Ectodermal cell (in vitro differentiated cells): Measurements from ENCODE around the gene TACC2.
"Not testable (repeated sequence)": the region's sequence is repeated elsewhere in the genome, so short reads cannot be mapped to it uniquely, and the experiment has no call there.

ENCODE experiments used
- H3K27ac ChIP-seq: 2 replicates; pipeline ENCODE4 v1.7.0; 2013; ENCODE audit warnings: mild to moderate bottlenecking, low read depth, low read length; ENCODE audit not compliant: insufficient read depth, poor library complexity, severe bottlenecking
- H3K27me3 ChIP-seq: 2 replicates; pipeline ENCODE4 v1.7.0; 2013; ENCODE audit warnings: mild to moderate bottlenecking, low read length; ENCODE audit not compliant: insufficient read depth, control insufficient read depth, poor library complexity, severe bottlenecking
- H3K36me3 ChIP-seq: one replicate; pipeline ENCODE4 v1.7.0; 2013; ENCODE audit warnings: low read length; ENCODE audit not compliant: control insufficient read depth, insufficient read depth
- H3K4me1 ChIP-seq: one replicate; pipeline ENCODE4 v1.7.0; 2013; ENCODE audit warnings: low read length; ENCODE audit not compliant: control insufficient read depth, insufficient read depth
- H3K4me3 ChIP-seq: 2 replicates; pipeline ENCODE4 v1.7.0; 2013; ENCODE audit warnings: low read depth, low read length, control low read depth; ENCODE audit not compliant: insufficient read depth
- H3K9me3 ChIP-seq: 2 replicates; pipeline ENCODE4 v1.7.0; 2013; ENCODE audit warnings: mild to moderate bottlenecking, low read length, moderate library complexity; ENCODE audit not compliant: control insufficient read depth
- WGBS, 2 experiments: methylation state at CpG; one replicate each; pipeline ENCODE4 v1.1.7; 2013; ENCODE audit warnings: missing lambda C conversion rate in 2 of 2; 5-methylcytosine and 5-hydroxymethylcytosine counted together

Gene TACC2

GRCh38 chr10:122057841-122058413, 69.0 kb downstream of the TACC2 start:
- no peaks in the 10 kb centered on the region for H3K36me3 ChIP-seq
- H3K4me1 ChIP-seq: no peaks in the 10 kb centered on the region
- H3K4me3 ChIP-seq: no peak overlapping the region
- no peak overlapping the region for H3K27ac ChIP-seq
- WGBS, 2 experiments: 82 to 84% methylated on average over 13 to 14 of the region's 14 CpGs
- H3K27me3 ChIP-seq: no peaks in the 10 kb centered on the region
- no peaks in the 10 kb centered on the region for H3K9me3 ChIP-seq

GRCh38 chr10:122060250-122060649, 71.3 kb downstream of the TACC2 start:
- peaks cover 5% of the 10 kb centered on the region for H3K4me1 ChIP-seq
- H3K36me3 ChIP-seq: no peaks in the 10 kb centered on the region
- H3K27ac ChIP-seq: no peak overlapping the region
- no peaks in the 10 kb centered on the region for H3K27me3 ChIP-seq
- no peaks in the 10 kb centered on the region for H3K9me3 ChIP-seq
- 91 to 92% methylated on average over 2 of the region's 2 CpGs for whole genome bisulfite sequencing, 2 experiments
- no peak overlapping the region for H3K4me3 ChIP-seq

- Histone ChIP-seq H3K4me3 (no peak overlapping the region), H3K27ac (no peak overlapping the region), H3K27me3 (no peaks in the 10 kb centered on the region), H3K4me1 (peaks cover 5% of the 10 kb centered on the region), H3K9me3 (no peaks in the 10 kb centered on the region), H3K36me3 (no peaks in the 10 kb centered on the region)
- 56 to 62% methylated on average over 13 of the region's 13 CpGs for WGBS, 2 experiments
These were observed 74.1 kb downstream of the TACC2 start for GRCh38 chr10:122062831-122063674.

- H3K27me3 ChIP-seq, H3K4me1 ChIP-seq, H3K36me3 ChIP-seq, H3K4me3 ChIP-seq, H3K9me3 ChIP-seq, H3K27ac ChIP-seq: not testable (repeated sequence)
- 95% methylated on average over 8 to 9 of the region's 9 CpGs for WGBS, 2 experiments
These were observed 77.5 kb downstream of the TACC2 start for GRCh38 chr10:122066337-122066939.

- WGBS, 2 experiments: 90 to 95% methylated on average over 12 of the region's 12 CpGs
- Histone ChIP-seq H3K9me3 (no peaks in the 10 kb centered on the region), H3K4me1 (no peaks in the 10 kb centered on the region), H3K4me3 (no peak overlapping the region), H3K27me3 (no peaks in the 10 kb centered on the region), H3K36me3 (no peaks in the 10 kb centered on the region), H3K27ac (no peak overlapping the region)
These were observed 79.9 kb downstream of the TACC2 start for GRCh38 chr10:122068844-122069243.

GRCh38 chr10:122072491-122072890, 83.5 kb downstream of the TACC2 start:
- Histone ChIP-seq H3K4me3 (no peak overlapping the region), H3K27me3 (no peaks in the 10 kb centered on the region), H3K36me3 (no peaks in the 10 kb centered on the region), H3K4me1 (peaks cover 5% of the 10 kb centered on the region), H3K27ac (no peak overlapping the region), H3K9me3 (no peaks in the 10 kb centered on the region)
- WGBS, 2 experiments: 93 to 96% methylated on average over 9 of the region's 9 CpGs

- Histone ChIP-seq H3K4me1 (peaks cover 6% of the 10 kb centered on the region), H3K27me3 (no peaks in the 10 kb centered on the region), H3K9me3 (no peaks in the 10 kb centered on the region), H3K4me3 (no peak overlapping the region), H3K36me3 (no peaks in the 10 kb centered on the region), H3K27ac (no peak overlapping the region)
- WGBS, 2 experiments: 91 to 95% methylated on average over 7 of the region's 7 CpGs
These were observed 84.5 kb downstream of the TACC2 start for GRCh38 chr10:122073508-122073907.

GRCh38 chr10:122075171-122075570, 86.2 kb downstream of the TACC2 start:
- Histone ChIP-seq H3K4me1 (peaks cover 6% of the 10 kb centered on the region), H3K27me3 (no peaks in the 10 kb centered on the region), H3K27ac (no peak overlapping the region), H3K9me3 (no peaks in the 10 kb centered on the region), H3K4me3 (no peak overlapping the region), H3K36me3 (no peaks in the 10 kb centered on the region)
- WGBS, 2 experiments: 94 to 95% methylated on average over 9 of the region's 9 CpGs

GRCh38 chr10:122075876-122076275, 86.9 kb downstream of the TACC2 start:
- WGBS, 2 experiments: 95% methylated on average over 6 of the region's 6 CpGs

GRCh38 chr10:122077311-122077875, 88.4 kb downstream of the TACC2 start:
- Histone ChIP-seq H3K4me3 (no peak overlapping the region), H3K27me3 (no peaks in the 10 kb centered on the region), H3K27ac (no peak overlapping the region), H3K9me3 (no peaks in the 10 kb centered on the region), H3K36me3 (no peaks in the 10 kb centered on the region), H3K4me1 (peaks cover 6% of the 10 kb centered on the region)
- 92 to 95% methylated on average over 10 of the region's 10 CpGs for WGBS, 2 experiments

More at GRCh38 chr10:122075876-122076275, 86.9 kb downstream of the TACC2 start:
- not testable (repeated sequence) for H3K27ac ChIP-seq, H3K27me3 ChIP-seq, H3K9me3 ChIP-seq, H3K36me3 ChIP-seq, H3K4me1 ChIP-seq, H3K4me3 ChIP-seq
